HEK293 (cell line): ENCODE data around the gene SYNGR3.

Experiments used
- FEZF1 ChIP-seq: fragments of 450-650 bp; formaldehyde crosslinking; IDR thresholded peaks from 2 replicates; pipeline ENCODE4 v1.5.1; 2016; ENCODE audit warnings: missing biosample characterization, missing genetic modification characterization
- KLF7 ChIP-seq: fragments of 450-650 bp; formaldehyde crosslinking; IDR thresholded peaks from 2 replicates; pipeline ENCODE4 v1.5.1; 2016; ENCODE audit warnings: missing biosample characterization, missing genetic modification characterization, borderline replicate concordance
- KLF8 ChIP-seq: fragments of 450-650 bp; formaldehyde crosslinking; IDR thresholded peaks from 2 replicates; pipeline ENCODE4 v1.5.1; 2016; ENCODE audit warnings: missing biosample characterization, missing genetic modification characterization
- REPIN1 ChIP-seq: fragments of 450-650 bp; formaldehyde crosslinking; IDR thresholded peaks from 2 replicates; pipeline ENCODE4 v1.5.1; 2017; ENCODE audit warnings: missing biosample characterization, missing genetic modification characterization, low read depth
- TRIM28 ChIP-seq: IDR thresholded peaks from 2 replicates; pipeline ENCODE4 v1.6.1; 2011; ENCODE audit warnings: low read length, control low read depth, borderline replicate concordance
- ZBTB20 ChIP-seq: fragments of 450-650 bp; formaldehyde crosslinking; IDR thresholded peaks from 2 replicates; pipeline ENCODE4 v1.5.1; 2016; ENCODE audit warnings: missing biosample characterization, missing genetic modification characterization
- ZBTB21 ChIP-seq: fragments of 450-650 bp; formaldehyde crosslinking; IDR thresholded peaks from 2 replicates; pipeline ENCODE4 v1.5.1; 2017; ENCODE audit warnings: missing biosample characterization, missing genetic modification characterization
- ZBTB44 ChIP-seq: fragments of 450-650 bp; IDR thresholded peaks from 2 replicates; pipeline ENCODE4 v1.5.1; 2018; ENCODE audit warnings: missing biosample characterization, mild to moderate bottlenecking, missing genetic modification characterization
- ZBTB48 ChIP-seq: fragments of 450-650 bp; formaldehyde crosslinking; IDR thresholded peaks from 2 replicates; pipeline ENCODE4 v1.5.1; 2016; ENCODE audit warnings: missing biosample characterization, missing genetic modification characterization
- ZEB2 ChIP-seq: fragments of 450-650 bp; formaldehyde crosslinking; IDR thresholded peaks from 2 replicates; pipeline ENCODE4 v1.5.1; 2016; ENCODE audit warnings: missing biosample characterization, missing genetic modification characterization
- ZNF202 ChIP-seq: fragments of 450-650 bp; formaldehyde crosslinking; IDR thresholded peaks from 2 replicates; pipeline ENCODE4 v1.5.1; 2016; ENCODE audit warnings: missing biosample characterization, missing genetic modification characterization, borderline replicate concordance
- ZNF658 ChIP-seq: fragments of 450-650 bp; formaldehyde crosslinking; IDR thresholded peaks from 2 replicates; pipeline ENCODE4; 2016; ENCODE audit warnings: missing biosample characterization, missing genetic modification characterization
- TF ChIP-seq, protein P1 (sequence below): fragments of 450-650 bp; formaldehyde crosslinking; IDR thresholded peaks from 2 replicates; pipeline ENCODE4 v1.5.1; 2016; ENCODE audit warnings: missing biosample characterization, missing genetic modification characterization
- TF ChIP-seq, protein P2 (sequence below): fragments of 450-650 bp; formaldehyde crosslinking; IDR thresholded peaks from 2 replicates; pipeline ENCODE4 v1.5.1; 2016; ENCODE audit warnings: missing biosample characterization, missing genetic modification characterization, borderline replicate concordance
- TF ChIP-seq, protein P3 (sequence below): fragments of 450-650 bp; formaldehyde crosslinking; IDR thresholded peaks from 2 replicates; pipeline ENCODE4 v1.5.1; 2016; ENCODE audit warnings: missing biosample characterization, missing genetic modification characterization
- TF ChIP-seq, protein P4 (sequence below): fragments of 450-650 bp; formaldehyde crosslinking; IDR thresholded peaks from 2 replicates; pipeline ENCODE4 v1.5.1; 2016; ENCODE audit warnings: missing biosample characterization, missing genetic modification characterization
- TF ChIP-seq, protein P5 (sequence below): fragments of 450-650 bp; formaldehyde crosslinking; IDR thresholded peaks from 2 replicates; pipeline ENCODE4 v1.5.1; 2016; ENCODE audit warnings: missing biosample characterization, missing genetic modification characterization, low read depth
- TF ChIP-seq, protein P6 (sequence below): fragments of 450-650 bp; formaldehyde crosslinking; IDR thresholded peaks from 2 replicates; pipeline ENCODE4 v1.5.1; 2017; ENCODE audit warnings: missing biosample characterization, missing genetic modification characterization

The SYNGR3 gene

DNA sequence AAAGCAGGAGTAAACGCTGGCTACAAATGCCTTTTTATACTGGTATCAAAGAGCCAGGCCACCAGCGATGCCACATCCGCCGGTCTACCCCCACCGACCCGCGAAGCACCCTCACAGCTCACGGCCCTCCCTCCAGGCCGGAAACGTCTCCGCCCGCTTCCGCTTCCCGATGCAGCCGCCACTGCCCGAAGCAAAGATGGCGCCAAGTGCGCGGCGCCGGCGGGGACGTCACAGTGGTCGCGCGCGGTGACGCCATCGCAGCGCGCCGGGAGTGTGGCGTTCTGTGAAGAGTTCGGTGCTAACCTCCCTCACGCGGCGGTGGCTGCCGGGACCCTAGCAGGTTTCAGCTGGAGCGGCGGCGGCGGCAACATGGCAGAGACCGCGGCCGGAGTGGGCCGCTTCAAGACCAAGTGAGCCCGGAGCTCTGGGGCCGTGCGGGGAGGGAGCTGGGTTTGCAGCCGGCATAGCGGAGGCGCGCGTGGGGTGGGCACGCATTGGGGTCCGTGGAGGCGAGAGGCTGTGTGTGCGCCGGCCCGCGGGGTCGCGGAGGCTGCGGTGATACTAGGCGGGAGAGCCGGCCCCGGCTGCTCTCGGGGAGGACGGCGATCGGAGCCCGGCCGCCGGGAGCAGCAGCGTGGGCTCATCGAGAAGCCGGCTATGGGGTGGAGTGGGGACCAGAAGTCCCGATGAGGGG lies 17.8 kb upstream of the SYNGR3 start, which contains the start of gene TBL3 (continued):
- TF ChIP-seq REPIN1 (tag by site-specific recombination) = no peak
- TF ChIP-seq, protein P1, sequence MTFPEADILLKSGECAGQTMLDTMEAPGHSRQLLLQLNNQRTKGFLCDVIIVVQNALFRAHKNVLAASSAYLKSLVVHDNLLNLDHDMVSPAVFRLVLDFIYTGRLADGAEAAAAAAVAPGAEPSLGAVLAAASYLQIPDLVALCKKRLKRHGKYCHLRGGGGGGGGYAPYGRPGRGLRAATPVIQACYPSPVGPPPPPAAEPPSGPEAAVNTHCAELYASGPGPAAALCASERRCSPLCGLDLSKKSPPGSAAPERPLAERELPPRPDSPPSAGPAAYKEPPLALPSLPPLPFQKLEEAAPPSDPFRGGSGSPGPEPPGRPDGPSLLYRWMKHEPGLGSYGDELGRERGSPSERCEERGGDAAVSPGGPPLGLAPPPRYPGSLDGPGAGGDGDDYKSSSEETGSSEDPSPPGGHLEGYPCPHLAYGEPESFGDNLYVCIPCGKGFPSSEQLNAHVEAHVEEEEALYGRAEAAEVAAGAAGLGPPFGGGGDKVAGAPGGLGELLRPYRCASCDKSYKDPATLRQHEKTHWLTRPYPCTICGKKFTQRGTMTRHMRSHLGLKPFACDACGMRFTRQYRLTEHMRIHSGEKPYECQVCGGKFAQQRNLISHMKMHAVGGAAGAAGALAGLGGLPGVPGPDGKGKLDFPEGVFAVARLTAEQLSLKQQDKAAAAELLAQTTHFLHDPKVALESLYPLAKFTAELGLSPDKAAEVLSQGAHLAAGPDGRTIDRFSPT (tag by site-specific recombination) = peak; percentile 68
- TF ChIP-seq ZBTB21 (tag by site-specific recombination) = peak; percentile 98
- TF ChIP-seq, protein P2, sequence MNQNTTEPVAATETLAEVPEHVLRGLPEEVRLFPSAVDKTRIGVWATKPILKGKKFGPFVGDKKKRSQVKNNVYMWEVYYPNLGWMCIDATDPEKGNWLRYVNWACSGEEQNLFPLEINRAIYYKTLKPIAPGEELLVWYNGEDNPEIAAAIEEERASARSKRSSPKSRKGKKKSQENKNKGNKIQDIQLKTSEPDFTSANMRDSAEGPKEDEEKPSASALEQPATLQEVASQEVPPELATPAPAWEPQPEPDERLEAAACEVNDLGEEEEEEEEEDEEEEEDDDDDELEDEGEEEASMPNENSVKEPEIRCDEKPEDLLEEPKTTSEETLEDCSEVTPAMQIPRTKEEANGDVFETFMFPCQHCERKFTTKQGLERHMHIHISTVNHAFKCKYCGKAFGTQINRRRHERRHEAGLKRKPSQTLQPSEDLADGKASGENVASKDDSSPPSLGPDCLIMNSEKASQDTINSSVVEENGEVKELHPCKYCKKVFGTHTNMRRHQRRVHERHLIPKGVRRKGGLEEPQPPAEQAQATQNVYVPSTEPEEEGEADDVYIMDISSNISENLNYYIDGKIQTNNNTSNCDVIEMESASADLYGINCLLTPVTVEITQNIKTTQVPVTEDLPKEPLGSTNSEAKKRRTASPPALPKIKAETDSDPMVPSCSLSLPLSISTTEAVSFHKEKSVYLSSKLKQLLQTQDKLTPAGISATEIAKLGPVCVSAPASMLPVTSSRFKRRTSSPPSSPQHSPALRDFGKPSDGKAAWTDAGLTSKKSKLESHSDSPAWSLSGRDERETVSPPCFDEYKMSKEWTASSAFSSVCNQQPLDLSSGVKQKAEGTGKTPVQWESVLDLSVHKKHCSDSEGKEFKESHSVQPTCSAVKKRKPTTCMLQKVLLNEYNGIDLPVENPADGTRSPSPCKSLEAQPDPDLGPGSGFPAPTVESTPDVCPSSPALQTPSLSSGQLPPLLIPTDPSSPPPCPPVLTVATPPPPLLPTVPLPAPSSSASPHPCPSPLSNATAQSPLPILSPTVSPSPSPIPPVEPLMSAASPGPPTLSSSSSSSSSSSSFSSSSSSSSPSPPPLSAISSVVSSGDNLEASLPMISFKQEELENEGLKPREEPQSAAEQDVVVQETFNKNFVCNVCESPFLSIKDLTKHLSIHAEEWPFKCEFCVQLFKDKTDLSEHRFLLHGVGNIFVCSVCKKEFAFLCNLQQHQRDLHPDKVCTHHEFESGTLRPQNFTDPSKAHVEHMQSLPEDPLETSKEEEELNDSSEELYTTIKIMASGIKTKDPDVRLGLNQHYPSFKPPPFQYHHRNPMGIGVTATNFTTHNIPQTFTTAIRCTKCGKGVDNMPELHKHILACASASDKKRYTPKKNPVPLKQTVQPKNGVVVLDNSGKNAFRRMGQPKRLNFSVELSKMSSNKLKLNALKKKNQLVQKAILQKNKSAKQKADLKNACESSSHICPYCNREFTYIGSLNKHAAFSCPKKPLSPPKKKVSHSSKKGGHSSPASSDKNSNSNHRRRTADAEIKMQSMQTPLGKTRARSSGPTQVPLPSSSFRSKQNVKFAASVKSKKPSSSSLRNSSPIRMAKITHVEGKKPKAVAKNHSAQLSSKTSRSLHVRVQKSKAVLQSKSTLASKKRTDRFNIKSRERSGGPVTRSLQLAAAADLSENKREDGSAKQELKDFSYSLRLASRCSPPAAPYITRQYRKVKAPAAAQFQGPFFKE (tag by site-specific recombination) = peak; percentile 84; the same call in 1 of the 2 replicates
- TF ChIP-seq, protein P3, sequence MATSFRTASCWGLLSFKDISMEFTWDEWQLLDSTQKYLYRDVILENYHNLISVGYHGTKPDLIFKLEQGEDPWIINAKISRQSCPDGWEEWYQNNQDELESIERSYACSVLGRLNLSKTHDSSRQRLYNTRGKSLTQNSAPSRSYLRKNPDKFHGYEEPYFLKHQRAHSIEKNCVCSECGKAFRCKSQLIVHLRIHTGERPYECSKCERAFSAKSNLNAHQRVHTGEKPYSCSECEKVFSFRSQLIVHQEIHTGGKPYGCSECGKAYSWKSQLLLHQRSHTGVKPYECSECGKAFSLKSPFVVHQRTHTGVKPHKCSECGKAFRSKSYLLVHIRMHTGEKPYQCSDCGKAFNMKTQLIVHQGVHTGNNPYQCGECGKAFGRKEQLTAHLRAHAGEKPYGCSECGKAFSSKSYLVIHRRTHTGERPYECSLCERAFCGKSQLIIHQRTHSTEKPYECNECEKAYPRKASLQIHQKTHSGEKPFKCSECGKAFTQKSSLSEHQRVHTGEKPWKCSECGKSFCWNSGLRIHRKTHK = no peak
- peak; percentile 96 for TF ChIP-seq ZEB2 (tag by site-specific recombination)
- TF ChIP-seq, protein P4, sequence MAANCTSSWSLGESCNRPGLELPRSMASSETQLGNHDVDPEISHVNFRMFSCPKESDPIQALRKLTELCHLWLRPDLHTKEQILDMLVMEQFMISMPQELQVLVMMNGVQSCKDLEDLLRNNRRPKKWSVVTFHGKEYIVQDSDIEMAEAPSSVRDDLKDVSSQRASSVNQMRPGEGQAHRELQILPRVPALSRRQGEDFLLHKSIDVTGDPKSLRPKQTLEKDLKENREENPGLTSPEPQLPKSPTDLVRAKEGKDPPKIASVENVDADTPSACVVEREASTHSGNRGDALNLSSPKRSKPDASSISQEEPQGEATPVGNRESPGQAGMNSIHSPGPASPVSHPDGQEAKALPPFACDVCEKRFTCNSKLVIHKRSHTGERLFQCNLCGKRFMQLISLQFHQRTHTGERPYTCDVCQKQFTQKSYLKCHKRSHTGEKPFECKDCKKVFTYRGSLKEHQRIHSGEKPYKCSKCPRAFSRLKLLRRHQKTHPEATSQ (tag by site-specific recombination) = no peak
- peak; percentile 98 for TF ChIP-seq KLF8 (tag by site-specific recombination)
- TF ChIP-seq ZBTB48 = peak; percentile 10; the same call in 1 of the 2 replicates
- peak; percentile 72 for TF ChIP-seq ZBTB20 (tag by site-specific recombination)
- no peak for TF ChIP-seq ZNF202
- no peak for TF ChIP-seq ZBTB44
- 0 out of 2 replicates have a peak, but pooled peaks have one; percentile 6 for TF ChIP-seq FEZF1 (tag by site-specific recombination)
- TF ChIP-seq, protein P5, sequence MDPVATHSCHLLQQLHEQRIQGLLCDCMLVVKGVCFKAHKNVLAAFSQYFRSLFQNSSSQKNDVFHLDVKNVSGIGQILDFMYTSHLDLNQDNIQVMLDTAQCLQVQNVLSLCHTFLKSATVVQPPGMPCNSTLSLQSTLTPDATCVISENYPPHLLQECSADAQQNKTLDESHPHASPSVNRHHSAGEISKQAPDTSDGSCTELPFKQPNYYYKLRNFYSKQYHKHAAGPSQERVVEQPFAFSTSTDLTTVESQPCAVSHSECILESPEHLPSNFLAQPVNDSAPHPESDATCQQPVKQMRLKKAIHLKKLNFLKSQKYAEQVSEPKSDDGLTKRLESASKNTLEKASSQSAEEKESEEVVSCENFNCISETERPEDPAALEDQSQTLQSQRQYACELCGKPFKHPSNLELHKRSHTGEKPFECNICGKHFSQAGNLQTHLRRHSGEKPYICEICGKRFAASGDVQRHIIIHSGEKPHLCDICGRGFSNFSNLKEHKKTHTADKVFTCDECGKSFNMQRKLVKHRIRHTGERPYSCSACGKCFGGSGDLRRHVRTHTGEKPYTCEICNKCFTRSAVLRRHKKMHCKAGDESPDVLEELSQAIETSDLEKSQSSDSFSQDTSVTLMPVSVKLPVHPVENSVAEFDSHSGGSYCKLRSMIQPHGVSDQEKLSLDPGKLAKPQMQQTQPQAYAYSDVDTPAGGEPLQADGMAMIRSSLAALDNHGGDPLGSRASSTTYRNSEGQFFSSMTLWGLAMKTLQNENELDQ (tag by site-specific recombination) = no peak
- TF ChIP-seq ZNF658 (tag by site-specific recombination) = no peak
- TF ChIP-seq TRIM28 = 0 out of 2 replicates have a peak, but pooled peaks have one; percentile 17
- TF ChIP-seq, protein P6, sequence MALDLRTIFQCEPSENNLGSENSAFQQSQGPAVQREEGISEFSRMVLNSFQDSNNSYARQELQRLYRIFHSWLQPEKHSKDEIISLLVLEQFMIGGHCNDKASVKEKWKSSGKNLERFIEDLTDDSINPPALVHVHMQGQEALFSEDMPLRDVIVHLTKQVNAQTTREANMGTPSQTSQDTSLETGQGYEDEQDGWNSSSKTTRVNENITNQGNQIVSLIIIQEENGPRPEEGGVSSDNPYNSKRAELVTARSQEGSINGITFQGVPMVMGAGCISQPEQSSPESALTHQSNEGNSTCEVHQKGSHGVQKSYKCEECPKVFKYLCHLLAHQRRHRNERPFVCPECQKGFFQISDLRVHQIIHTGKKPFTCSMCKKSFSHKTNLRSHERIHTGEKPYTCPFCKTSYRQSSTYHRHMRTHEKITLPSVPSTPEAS (tag by site-specific recombination) = 0 out of 2 replicates have a peak, but pooled peaks have one; percentile 6
- TF ChIP-seq KLF7 = peak; percentile 67; the same call in 1 of the 2 replicates
